T-helper 2 cell treated with Interferon-gamma antibody and Interleukin-4, amounts not matched to agents 5 μg/mL and 100 μg/mL, for 36 hours (primary cell): ENCODE data around the gene WDR33.
A peak's percentile ranks its signal among the peaks of the same experiment; 100 is the strongest.
"Not testable (repeated sequence)": the region's sequence is repeated elsewhere in the genome, so short reads cannot be mapped to it uniquely, and the experiment has no call there.

Experiments
- DNase-seq: peaks from one replicate; pipeline ENCODE4 v3.0.0; 2021; ENCODE audit warnings: low spot score
- H3K27ac Mint-ChIP-seq: one replicate; pipeline ENCODE4 v1.8.0; 2021; ENCODE audit warnings: mild to moderate bottlenecking, mixed read lengths
- H3K27me3 Mint-ChIP-seq: one replicate; pipeline ENCODE4 v1.8.0; 2021; ENCODE audit warnings: low read depth, mixed read lengths
- H3K36me3 Mint-ChIP-seq: one replicate; pipeline ENCODE4 v1.8.0; 2021; ENCODE audit warnings: low read depth, mixed read lengths
- H3K4me1 Mint-ChIP-seq: one replicate; pipeline ENCODE4 v1.8.0; 2021; ENCODE audit warnings: low read depth, mixed read lengths
- H3K4me3 Mint-ChIP-seq: one replicate; pipeline ENCODE4 v1.8.0; 2022; ENCODE audit warnings: mild to moderate bottlenecking, moderate library complexity, mixed read lengths
- H3K9me3 Mint-ChIP-seq: one replicate; pipeline ENCODE4 v1.8.0; 2021; ENCODE audit warnings: mixed read lengths

Gene WDR33

DNA sequence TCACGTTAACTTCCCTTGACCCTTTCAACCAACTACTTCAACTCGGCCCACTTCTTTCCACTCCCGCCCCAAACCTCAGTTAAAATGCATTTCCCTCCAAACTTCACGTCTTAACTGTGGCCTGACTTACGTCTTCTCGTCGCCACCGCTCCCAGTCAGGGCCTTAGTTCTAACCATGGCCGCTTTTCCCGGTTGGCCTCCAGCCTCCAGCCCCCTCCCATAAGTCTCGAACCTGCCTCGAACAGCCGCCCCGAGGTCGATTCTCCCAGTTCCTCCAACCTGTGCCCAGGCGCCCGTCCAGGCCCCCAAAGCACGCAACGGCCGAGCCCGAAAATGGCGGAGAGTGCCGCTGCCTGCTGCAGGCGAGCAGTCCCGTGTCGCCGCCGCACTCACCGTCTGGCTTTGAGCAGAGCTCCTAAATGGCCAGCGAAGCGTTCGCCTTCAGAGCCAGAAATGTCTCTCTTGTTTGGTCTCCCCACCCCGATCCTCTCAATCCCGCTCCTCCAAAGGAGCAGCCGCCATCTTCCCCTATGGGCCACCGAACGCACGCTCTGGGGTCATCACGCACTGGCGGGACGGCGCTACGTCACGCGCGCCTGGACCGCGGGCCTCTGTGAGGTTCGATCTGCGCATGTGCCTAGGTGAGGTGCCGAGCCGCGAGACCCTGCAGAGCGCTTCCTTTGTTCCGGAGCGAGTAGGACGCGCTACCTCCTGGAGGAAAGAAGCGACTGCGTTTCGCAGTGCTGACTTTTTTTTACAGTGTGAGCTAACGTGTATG lies at the start of gene WDR33:
TSS of gene WDR33 (minus strand) at position 553 of the 778 bp plus-strand sequence. CDS start 40,190 bp downstream, outside the sequence.
- DNase-seq: peak; percentile 95
- H3K27me3 Mint-ChIP-seq: peaks cover 9% of the 10 kb centered on the region
- H3K9me3 Mint-ChIP-seq: no peaks in the 10 kb centered on the region
- peak within 1 kb of the TSS; percentile 98 for H3K27ac Mint-ChIP-seq
- H3K4me3 Mint-ChIP-seq: peak within 1 kb of the TSS; percentile 90
- peaks cover 26% of the 10 kb centered on the region for H3K4me1 Mint-ChIP-seq
- peaks cover 24% of the 10 kb centered on the region for H3K36me3 Mint-ChIP-seq

DNA sequence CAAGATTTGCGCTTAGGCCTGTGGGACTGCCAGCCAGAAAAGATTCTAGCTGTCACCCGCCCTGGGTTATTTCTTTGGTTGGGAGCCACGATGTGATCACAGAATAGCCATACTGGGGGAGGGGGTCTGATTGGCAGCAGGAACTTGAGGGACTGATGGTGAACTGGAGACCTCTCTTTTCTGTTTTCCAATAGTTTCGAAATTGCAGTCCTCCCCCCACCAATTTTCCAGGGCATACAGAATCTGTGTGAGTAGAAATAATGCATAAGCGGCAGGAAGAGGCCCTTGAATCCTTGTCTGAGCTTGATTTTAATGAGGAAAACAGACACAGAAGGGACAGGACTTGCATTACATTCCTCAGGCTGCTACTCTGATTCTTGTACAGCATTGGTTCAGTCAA lies 49.2 kb upstream of the WDR33 start:
- no peak overlapping the region for H3K27ac Mint-ChIP-seq
- no peaks in the 10 kb centered on the region for H3K27me3 Mint-ChIP-seq

DNA sequence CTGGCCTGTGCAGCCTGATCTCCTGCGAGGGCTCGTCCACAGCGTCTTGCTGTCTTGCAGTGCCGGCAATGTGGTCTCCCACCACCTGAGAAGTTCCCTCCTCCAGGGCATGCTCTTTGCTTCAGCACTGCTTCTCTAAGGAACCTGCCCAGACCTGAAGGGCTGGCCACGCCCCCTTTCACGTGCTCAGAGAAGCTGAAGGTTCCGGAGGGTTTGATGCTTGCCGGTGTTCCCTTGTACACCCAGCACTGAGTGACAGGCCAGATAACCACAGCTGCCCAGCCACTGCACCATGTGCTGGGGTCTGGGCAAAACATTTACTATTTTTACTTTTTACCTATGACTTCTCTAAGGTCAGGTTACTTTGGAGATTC lies 48.7 kb upstream of the WDR33 start:
- Mint-ChIP-seq H3K4me1 (peaks cover 18% of the 10 kb centered on the region), H3K9me3 (no peaks in the 10 kb centered on the region), H3K27ac (peak overlapping the region; percentile 67), H3K36me3 (peaks cover 19% of the 10 kb centered on the region), H3K27me3 (no peaks in the 10 kb centered on the region), H3K4me3 (peak overlapping the region; percentile 57)
- peak; percentile 19 for DNase-seq

More for the DNA sequence above, 49.2 kb upstream of the WDR33 start:
- DNase-seq: no peak
- H3K36me3 Mint-ChIP-seq: peaks cover 22% of the 10 kb centered on the region
- no peak overlapping the region for H3K4me3 Mint-ChIP-seq
- no peaks in the 10 kb centered on the region for H3K9me3 Mint-ChIP-seq
- H3K4me1 Mint-ChIP-seq: peaks cover 17% of the 10 kb centered on the region

DNA sequence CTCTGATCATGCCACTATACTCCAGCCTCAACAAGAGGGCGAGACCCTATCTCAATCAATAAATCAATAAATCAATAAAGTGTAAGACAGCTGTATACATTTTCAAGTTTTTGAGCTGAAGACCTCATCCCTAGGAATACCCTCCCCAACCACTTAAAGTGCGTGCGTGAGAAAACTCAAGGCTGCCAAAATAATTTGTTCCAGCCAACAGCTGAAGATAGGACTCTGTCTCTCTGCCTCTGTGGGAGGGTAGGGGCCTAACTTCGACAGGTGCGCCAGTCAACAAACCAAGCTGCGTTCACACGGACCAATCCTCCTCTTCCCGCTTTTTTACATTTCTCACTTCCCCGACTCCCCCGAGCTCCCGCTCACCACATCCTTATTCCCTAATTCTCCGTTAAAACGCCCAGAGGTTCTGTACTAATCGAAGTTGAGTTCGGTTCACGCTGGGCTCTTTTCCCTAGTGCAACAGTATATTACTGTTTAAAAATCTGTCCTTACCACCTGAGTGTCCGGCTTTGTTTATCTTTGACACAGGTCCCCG lies 46.4 kb upstream of the WDR33 start:
- peak; percentile 19 for DNase-seq
- H3K4me1 Mint-ChIP-seq: peaks cover 32% of the 10 kb centered on the region
- peaks cover 18% of the 10 kb centered on the region for H3K36me3 Mint-ChIP-seq

DNA sequence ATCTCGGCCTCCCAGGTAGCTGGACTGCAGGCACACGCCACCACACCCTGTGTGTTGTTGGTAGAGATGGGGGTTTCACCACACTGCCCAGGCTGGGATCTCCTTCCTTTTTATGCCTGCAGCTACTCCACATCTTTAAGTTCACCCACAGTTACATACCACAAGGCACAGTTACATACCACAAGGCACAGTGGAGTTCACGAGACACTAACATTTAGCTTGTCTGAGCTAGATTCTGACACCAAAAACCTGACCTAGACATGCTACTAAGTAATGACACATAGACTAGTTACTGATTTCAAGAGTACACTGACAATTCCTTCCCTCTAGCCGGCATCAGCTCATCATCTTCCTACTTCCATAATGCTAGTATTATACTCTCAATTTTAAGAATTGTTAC lies 42.7 kb upstream of the WDR33 start:
- H3K36me3 Mint-ChIP-seq: peaks cover 43% of the 10 kb centered on the region

More for the DNA sequence above, 46.4 kb upstream of the WDR33 start:
- H3K27ac Mint-ChIP-seq: peak overlapping the region; percentile 88
- H3K27me3 Mint-ChIP-seq: no peaks in the 10 kb centered on the region
- no peaks in the 10 kb centered on the region for H3K9me3 Mint-ChIP-seq
- peak overlapping the region; percentile 94 for H3K4me3 Mint-ChIP-seq

DNA sequence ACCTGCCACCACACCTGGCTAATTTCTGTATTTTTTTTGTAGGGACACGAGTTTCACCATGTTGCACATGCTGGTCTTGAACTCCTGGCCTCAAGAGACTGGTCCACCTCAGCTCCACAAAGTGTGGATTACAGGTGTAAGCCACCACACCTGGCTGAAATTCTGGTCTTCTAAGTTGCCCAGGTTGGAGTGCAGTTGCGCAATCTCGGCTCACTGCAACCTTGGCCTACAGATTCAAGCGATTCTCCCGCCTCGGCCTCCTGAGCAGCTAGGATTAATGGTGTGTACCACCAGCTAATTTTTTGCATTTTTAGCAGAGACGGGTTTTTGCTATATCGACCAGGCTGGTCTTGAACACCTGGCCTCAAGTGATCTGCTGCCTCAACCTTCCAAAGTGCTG lies 41.4 kb upstream of the WDR33 start:
- no peak overlapping the region for H3K4me3 Mint-ChIP-seq
- H3K36me3 Mint-ChIP-seq: peaks cover 48% of the 10 kb centered on the region
- no peaks in the 10 kb centered on the region for H3K9me3 Mint-ChIP-seq

More for the DNA sequence above, 42.7 kb upstream of the WDR33 start:
- Mint-ChIP-seq H3K27me3 (no peaks in the 10 kb centered on the region), H3K4me3 (peak overlapping the region; percentile 35), H3K9me3 (no peaks in the 10 kb centered on the region), H3K4me1 (peaks cover 36% of the 10 kb centered on the region), H3K27ac (peak overlapping the region; percentile 5)
- DNase-seq: no peak

DNA sequence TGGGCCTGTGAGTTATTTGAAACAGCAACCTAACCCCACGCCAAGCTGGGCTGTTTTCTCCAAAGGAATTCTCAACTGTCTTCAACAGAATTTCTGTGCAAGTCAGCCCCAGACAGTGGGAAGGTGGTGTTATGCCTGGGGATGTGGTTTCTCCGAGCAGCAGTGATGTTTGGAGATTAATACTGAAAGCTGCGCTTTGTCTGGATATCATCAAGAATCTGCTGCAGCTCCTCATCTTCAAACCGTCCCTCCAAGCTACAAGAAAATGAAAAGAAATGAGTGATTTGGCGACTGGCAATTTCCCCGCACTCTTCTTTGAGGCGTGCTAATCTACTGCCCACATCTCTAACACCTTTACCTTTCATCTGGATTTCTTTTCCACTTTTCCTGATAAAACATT lies 37.0 kb upstream of the WDR33 start:
- Mint-ChIP-seq H3K36me3 (peaks cover 55% of the 10 kb centered on the region), H3K27ac (no peak overlapping the region)

More for the DNA sequence above, 41.4 kb upstream of the WDR33 start:
- Mint-ChIP-seq H3K27ac (no peak overlapping the region), H3K27me3 (no peaks in the 10 kb centered on the region), H3K4me1 (peaks cover 31% of the 10 kb centered on the region)
- no peak for DNase-seq

DNA sequence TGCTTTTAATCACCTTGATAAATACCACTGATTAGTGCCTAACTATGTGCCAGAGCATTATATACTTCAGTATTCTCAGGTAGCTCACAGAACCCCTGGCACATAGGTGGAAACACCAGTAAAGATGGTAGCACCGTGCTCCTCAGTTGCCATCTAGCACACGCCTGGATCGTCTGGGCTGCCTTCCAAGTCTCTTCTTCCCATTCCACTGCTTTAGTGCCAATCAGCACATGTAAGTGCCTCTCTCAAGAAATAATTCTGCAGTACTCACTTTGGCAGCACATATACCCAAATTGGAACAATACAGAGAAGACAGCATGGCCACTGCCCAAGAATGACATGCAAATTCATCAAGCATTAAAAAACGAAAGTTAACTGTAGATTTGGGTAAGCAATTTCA lies 34.0 kb upstream of the WDR33 start:
- Mint-ChIP-seq H3K9me3 (no peaks in the 10 kb centered on the region), H3K36me3 (peaks cover 35% of the 10 kb centered on the region), H3K27ac (no peak overlapping the region)

More for the DNA sequence above, 37.0 kb upstream of the WDR33 start:
- Mint-ChIP-seq H3K9me3 (no peaks in the 10 kb centered on the region), H3K4me3 (no peak overlapping the region), H3K4me1 (peaks cover 12% of the 10 kb centered on the region), H3K27me3 (no peaks in the 10 kb centered on the region)
- DNase-seq: no peak

DNA sequence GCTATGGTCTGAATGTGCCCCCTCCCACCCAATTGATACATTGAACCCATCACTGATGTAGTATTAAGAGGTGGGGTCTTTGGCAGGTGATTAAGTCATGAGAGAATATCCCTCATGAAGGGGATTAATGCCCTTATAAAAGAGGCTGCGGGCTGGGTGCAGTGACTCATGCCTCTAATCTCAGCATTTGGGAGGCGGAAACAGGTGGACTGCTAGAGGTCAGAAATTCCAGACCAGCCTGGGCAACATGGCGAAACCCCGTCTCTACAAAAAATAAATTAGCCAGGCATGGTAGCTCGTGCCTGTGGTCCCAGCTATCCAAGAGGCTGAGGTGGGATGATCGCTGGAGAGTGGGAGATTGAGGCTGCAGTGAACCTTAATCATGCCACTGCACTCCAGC lies 32.7 kb upstream of the WDR33 start:
- Mint-ChIP-seq H3K36me3 (peaks cover 26% of the 10 kb centered on the region), H3K27ac (no peak overlapping the region), H3K9me3 (no peaks in the 10 kb centered on the region), H3K4me1 (peaks cover 6% of the 10 kb centered on the region), H3K4me3 (no peak overlapping the region), H3K27me3 (no peaks in the 10 kb centered on the region)
- DNase-seq: no peak

More for the DNA sequence above, 34.0 kb upstream of the WDR33 start:
- peaks cover 13% of the 10 kb centered on the region for H3K4me1 Mint-ChIP-seq
- no peaks in the 10 kb centered on the region for H3K27me3 Mint-ChIP-seq
- no peak for DNase-seq
- H3K4me3 Mint-ChIP-seq: no peak overlapping the region

DNA sequence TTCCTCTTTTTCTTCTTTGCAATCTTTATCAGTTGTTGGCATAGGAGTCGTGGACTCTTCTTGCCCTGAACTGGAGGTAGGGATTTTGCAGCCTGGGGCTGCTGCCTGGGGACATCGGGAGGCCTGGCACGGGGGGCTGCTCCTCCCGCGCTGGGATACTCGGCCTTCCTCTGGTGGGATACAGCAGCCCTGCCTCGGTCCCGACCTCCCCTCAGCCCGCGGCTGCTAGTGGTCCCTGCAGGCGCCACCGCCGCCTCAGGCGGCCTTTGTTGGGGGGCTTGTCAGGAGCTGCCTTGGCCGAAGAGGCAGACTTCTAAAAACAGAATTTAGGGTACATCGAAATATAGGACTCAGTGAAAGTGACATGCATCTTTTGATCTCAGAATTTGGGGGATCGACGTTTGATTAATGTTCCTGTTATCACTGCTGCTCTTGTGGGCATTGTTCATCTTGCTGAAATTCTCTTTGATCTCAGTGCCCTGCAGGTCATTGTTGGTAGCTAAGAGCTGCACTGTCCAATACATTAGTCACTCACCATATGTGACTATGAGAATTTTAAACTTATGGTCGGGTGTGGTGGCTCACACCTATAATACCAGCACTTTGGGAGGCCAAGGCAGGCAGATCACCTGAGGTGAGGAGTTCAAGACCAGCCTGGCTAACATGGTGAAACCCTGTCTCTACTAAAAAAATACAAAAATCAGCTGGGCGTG lies 30.7 kb upstream of the WDR33 start:
- H3K36me3 Mint-ChIP-seq: peaks cover 14% of the 10 kb centered on the region
- peaks cover 6% of the 10 kb centered on the region for H3K4me1 Mint-ChIP-seq
- H3K27ac Mint-ChIP-seq: no peak overlapping the region
- no peak for DNase-seq
- H3K27me3 Mint-ChIP-seq: no peaks in the 10 kb centered on the region
- H3K4me3 Mint-ChIP-seq: no peak overlapping the region
- H3K9me3 Mint-ChIP-seq: no peaks in the 10 kb centered on the region

DNA sequence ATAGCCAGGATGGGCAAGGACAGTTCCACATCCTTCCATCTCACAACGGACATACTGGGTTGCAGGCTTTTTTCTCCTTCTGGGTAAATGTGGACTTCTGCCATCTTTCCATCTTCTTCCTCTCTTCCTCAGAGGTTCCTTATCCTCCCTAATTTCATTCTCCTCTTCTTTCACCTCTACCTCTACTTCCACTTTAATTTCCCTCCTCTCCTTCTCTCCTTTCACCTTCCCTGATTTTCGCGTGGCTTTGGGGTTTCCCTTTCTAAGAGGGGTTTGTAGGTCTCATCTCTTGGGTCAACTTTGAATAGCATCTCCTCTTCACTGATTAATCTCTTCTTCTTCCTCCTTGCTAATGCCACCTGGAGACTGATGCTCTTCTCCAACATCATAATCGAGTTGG lies 29.9 kb upstream of the WDR33 start:
- Mint-ChIP-seq H3K9me3 (no peaks in the 10 kb centered on the region), H3K4me3 (no peak overlapping the region), H3K4me1 (peaks cover 6% of the 10 kb centered on the region)

DNA sequence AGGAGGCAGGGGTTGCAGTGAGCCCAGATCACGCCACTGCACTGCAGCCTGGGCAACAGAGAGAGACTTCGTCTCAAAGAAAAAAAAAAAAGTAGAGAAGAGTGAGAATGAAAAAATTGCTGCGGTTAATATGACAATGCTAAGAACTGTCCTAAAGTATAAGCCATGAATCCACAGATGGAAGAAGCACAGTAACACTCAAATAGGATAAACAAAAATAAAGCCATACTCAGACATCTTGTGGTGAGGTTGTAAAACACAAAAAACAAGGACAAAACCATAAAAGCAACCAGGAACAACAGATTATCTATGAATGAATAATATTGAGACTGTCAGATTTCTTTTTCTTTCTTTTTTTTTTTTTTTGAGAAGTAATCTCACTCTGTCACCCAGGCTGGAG lies 24.0 kb upstream of the WDR33 start:
- H3K27me3 Mint-ChIP-seq: no peaks in the 10 kb centered on the region

More for the DNA sequence above, 29.9 kb upstream of the WDR33 start:
- no peak overlapping the region for H3K27ac Mint-ChIP-seq
- no peaks in the 10 kb centered on the region for H3K27me3 Mint-ChIP-seq
- H3K36me3 Mint-ChIP-seq: peaks cover 10% of the 10 kb centered on the region
- no peak for DNase-seq

DNA sequence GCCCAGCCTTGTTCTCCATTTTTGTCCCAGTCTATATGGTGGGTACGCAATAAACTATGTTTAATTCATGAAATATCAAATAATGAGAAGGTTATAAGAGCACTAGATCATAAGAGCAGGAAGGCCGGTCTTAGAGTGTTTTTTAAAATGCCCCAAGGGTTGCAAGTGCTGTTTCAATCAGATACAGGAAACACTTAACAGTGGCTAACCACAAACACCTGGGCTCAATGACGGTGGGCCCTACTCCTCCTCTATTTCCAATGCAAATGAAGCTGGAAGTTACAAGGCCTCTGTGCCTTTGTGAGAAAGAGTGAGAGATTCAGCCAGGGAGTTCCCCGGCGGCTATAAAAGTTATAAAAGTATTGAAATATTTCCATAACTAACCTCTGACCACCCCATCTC lies 18.9 kb upstream of the WDR33 start:
- DNase-seq: peak; percentile 73
- peak overlapping the region; percentile 83 for H3K27ac Mint-ChIP-seq
- H3K36me3 Mint-ChIP-seq: peaks cover 17% of the 10 kb centered on the region
- peak overlapping the region; percentile 52 for H3K4me3 Mint-ChIP-seq
- H3K9me3 Mint-ChIP-seq: peaks cover 30% of the 10 kb centered on the region
- no peaks in the 10 kb centered on the region for H3K27me3 Mint-ChIP-seq
- peaks cover 23% of the 10 kb centered on the region for H3K4me1 Mint-ChIP-seq

More for the DNA sequence above, 24.0 kb upstream of the WDR33 start:
- DNase-seq: no peak
- Mint-ChIP-seq H3K4me1 (peaks cover 11% of the 10 kb centered on the region), H3K27ac (no peak overlapping the region), H3K36me3 (no peaks in the 10 kb centered on the region), H3K4me3 (no peak overlapping the region), H3K9me3 (no peaks in the 10 kb centered on the region)

DNA sequence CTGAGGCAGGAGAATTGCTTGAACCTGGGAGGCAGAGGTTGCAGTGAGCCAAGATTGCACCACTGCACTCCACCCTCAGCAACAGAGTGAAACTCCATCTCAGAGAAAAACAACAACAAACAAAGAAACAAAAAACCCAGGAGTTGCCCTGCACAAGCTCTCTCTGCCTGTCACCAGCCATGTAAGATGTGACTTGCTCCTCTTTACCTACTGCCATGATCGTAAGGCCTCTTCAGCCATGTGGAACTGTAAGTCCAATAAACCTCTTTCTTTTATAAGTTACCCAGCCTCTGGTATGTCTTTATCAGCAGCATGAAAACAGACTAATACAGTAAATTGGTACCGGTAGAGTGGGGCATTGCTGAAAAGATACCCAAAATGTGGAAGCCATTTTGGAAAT lies 15.7 kb upstream of the WDR33 start:
- H3K27me3 Mint-ChIP-seq, DNase-seq, H3K4me3 Mint-ChIP-seq, H3K27ac Mint-ChIP-seq: not testable (repeated sequence)
- Mint-ChIP-seq H3K4me1 (peaks cover 17% of the 10 kb centered on the region), H3K36me3 (peaks cover 17% of the 10 kb centered on the region), H3K9me3 (peaks cover 30% of the 10 kb centered on the region)
